Heart left ventricle (tissue), 16 donors: ENCODE results near the gene VPS52. TPM values are rescaled to one million over a fixed set of nuclear protein-coding genes. Genes with fewer than 3 reads are reported as not detected.

ENCODE experiments used
- ATAC-seq, 4 donors: fragments of 200-7000 bp; cut with Tn5 transposase; one replicate each; pipeline ENCODE4 v1.9.1; 2020 to 2022; ENCODE audit warnings: moderate library complexity in 4 of 4, mild to moderate bottlenecking in 3 of 4, moderate number of reproducible peaks in 1 of 4
- DNase-seq, 5 donors: peaks; one replicate each; pipeline ENCODE4 v3.0.0-alpha.2; 2020
- H3K27ac ChIP-seq, 12 donors: fragments of 200-600 bp; sonication (generic) in 4 of 12; one replicate each; pipeline versions ENCODE4 v1.5.0 to v1.8.0; 2016 to 2022; ENCODE audit warnings: mild to moderate bottlenecking in 2 of 12
- H3K27me3 ChIP-seq, 9 donors: fragments of 200-600 bp; sonication (generic) in 2 of 9; one replicate each; pipeline versions ENCODE4 v1.5.1 to v1.8.0; 2016 to 2022; ENCODE audit warnings: mild to moderate bottlenecking in 3 of 9
- H3K36me3 ChIP-seq, 9 donors: fragments of 200-600 bp; sonication (generic) in 2 of 9; one replicate each; pipeline versions ENCODE4 v1.5.0 to v1.8.0; 2018 to 2022; ENCODE audit warnings: mild to moderate bottlenecking in 2 of 9
- H3K4me1 ChIP-seq, 12 donors: fragments of 200-600 bp; sonication (generic) in 4 of 12; one replicate each; pipeline versions ENCODE4 v1.5.0 to v1.8.0; 2016 to 2022; ENCODE audit warnings: mild to moderate bottlenecking in 3 of 12
- H3K4me3 ChIP-seq, 12 donors: fragments of 200-600 bp; sonication (generic) in 4 of 12; one replicate each; pipeline versions ENCODE4 v1.5.0 to v1.8.0; 2017 to 2022; ENCODE audit warnings: mild to moderate bottlenecking in 9 of 12, moderate library complexity in 4 of 12
- H3K9me3 ChIP-seq, 12 donors: fragments of 200-600 bp; sonication (generic) in 4 of 12; one replicate each; pipeline versions ENCODE4 v1.5.0 to v1.8.0; 2016 to 2022; ENCODE audit warnings: mild to moderate bottlenecking in 1 of 12
- CTCF ChIP-seq, 12 donors: fragments of 200-600 bp; sonication (generic) in 4 of 12; IDR thresholded peaks; one replicate each; pipeline versions ENCODE4 v1.5.0 to v1.8.0; 2018 to 2022; ENCODE audit warnings: antibody characterized with exemption in 12 of 12, mild to moderate bottlenecking in 5 of 12
- POLR2A ChIP-seq, 2 donors: fragments of 450-650 bp; IDR thresholded peaks; one replicate each; pipeline ENCODE4 v1.6.1; 2017; ENCODE audit warnings: antibody characterized with exemption in 2 of 2, mild to moderate bottlenecking in 2 of 2, moderate library complexity in 2 of 2
- WGBS, 4 donors: extraction: QIAGEN DNeasy Blood & Tissue Kit in 2 of 4; methylation state at CpG; one replicate each; pipeline versions ENCODE4 v1.1.5 to v1.1.7; 2013 to 2018; 5-methylcytosine and 5-hydroxymethylcytosine counted together
- intact Hi-C, 10 donors: fragments of 100-400 bp; cut with DNase I; formaldehyde crosslinking; loops; one replicate each; pipeline versions ENCODE4 v1.11.1 to v1.14.2; 2022
- polyA plus RNA-seq, 2 donors: library from polyadenylated mRNA; stranded (reverse); fragments of 200-250 nt; gene quantifications; one replicate each; pipeline ENCODE4 v1.2.3, GENCODE V29; 2013
- total RNA-seq, 9 donors: library from RNA; depleted of rRNA in 2 of 9; stranded (reverse); fragments of >200 nt in 2 of 9; fragmentation: NEBNext Ultra II Directional in 3 of 9; extraction: Animal tissue kit (Norgen Biotek cat#: 25700) in 3 of 9; gene quantifications; one replicate each; pipeline versions ENCODE4 v1.1.0 to v1.2.4, GENCODE V29; 2016 to 2023
- donor health status: ischemic (EF 13 %, LVEDD 7.1; RV severe dilation, severe dysfunction).
- donor health status: healthy with polysubstance abuse.
- donor health status: DM: no; HTN: yes; CAD: no.
- donor health status: DM: no; HTN: no; CAD: no.
- donor health status: ischemic (EF 25% LVEDD 6.9; RV normal size, moderate dysfunction).
- donor health status: ischemic (EF 25% LVEDD 5.7; RV mildly dilated, moderate dysfunction).
- donor health status: healthy.
- donor health status: DM: yes; HTN: yes; CAD: no.
- donor health status: ischemic (EF 35%, LVEDD 5.7; RV mildly dilated, moderate dysfunction).
- donor health status: nonischemic (EF 11% LVEDD 7.7; RV severe dilation, severe dysfunction).
- donor health status: DM: yes; HTN: yes; CAD: no.
- donor health status: PGD.
- donor health status: ischemic (EF 29% LVEDD 5.4; RV normal size, mild dysfunction).
- donor health status: nonischemic (EF 23%, LVEDD 6.1; RV moderate dilation, normal function).

Gene VPS52
- total and polyA plus RNA-seq, 11 donors = 25.1 to 47.0 (median 33.0) TPM

- Histone ChIP-seq H3K4me1 (peaks cover 0 to 31% (median 18%) of the 10 kb centered on the region in 12 donors), H3K4me3 (no peak overlapping the region), H3K36me3 (peaks cover 0 to 65% (median 58%) of the 10 kb centered on the region in 9 donors), H3K27me3 (no peaks in the 10 kb centered on the region), H3K9me3 (no peaks in the 10 kb centered on the region), H3K27ac (no peak overlapping the region)
- ATAC-seq = no peak
- TF ChIP-seq CTCF (IDR thresholded peaks at IDR 0.05) (no peak), POLR2A (IDR thresholded peaks at IDR 0.05) (no peak)
- WGBS, 4 donors = 86 to 91% (median 88%) methylated on average over 15 of the region's 15 CpGs
- peak in 1 of 5 donors; percentile 55 for DNase-seq
- intact Hi-C loops = no loop called here
Measured at GRCh38 chr6:33295621-33296369, 24.1 kb upstream of the VPS52 start.

- TF ChIP-seq POLR2A (IDR thresholded peaks at IDR 0.05) = no peak
- Histone ChIP-seq H3K4me1 (peaks cover 0 to 32% (median 18%) of the 10 kb centered on the region in 12 donors), H3K27ac (no peak overlapping the region), H3K9me3 (no peaks in the 10 kb centered on the region), H3K36me3 (peaks cover 0 to 65% (median 59%) of the 10 kb centered on the region in 9 donors), H3K27me3 (no peaks in the 10 kb centered on the region), H3K4me3 (no peak overlapping the region)
- ATAC-seq (no peak), DNase-seq (no peak)
- WGBS, 4 donors = 69 to 74% (median 71%) methylated on average over 10 of the region's 10 CpGs
- intact Hi-C loops = no loop called here
Measured at GRCh38 chr6:33294086-33294823, 22.6 kb upstream of the VPS52 start.

- Histone ChIP-seq H3K36me3 (peaks cover 0 to 65% (median 59%) of the 10 kb centered on the region in 9 donors), H3K27me3 (no peaks in the 10 kb centered on the region), H3K9me3 (no peaks in the 10 kb centered on the region), H3K4me1 (peaks cover 0 to 33% (median 23%) of the 10 kb centered on the region in 12 donors), H3K4me3 (no peak overlapping the region), H3K27ac (no peak overlapping the region)
- no peak for TF ChIP-seq CTCF (IDR thresholded peaks at IDR 0.05)
- no peak for TF ChIP-seq POLR2A (IDR thresholded peaks at IDR 0.05)
- ATAC-seq = no peak
- peak in 1 of 5 donors; percentile 39 for DNase-seq
- WGBS, 4 donors = 85 to 90% (median 87%) methylated on average over 15 to 16 of the region's 16 CpGs
- intact Hi-C loops = no loop called here
Measured at GRCh38 chr6:33292996-33293682, 21.5 kb upstream of the VPS52 start.

GRCh38 chr6:33290459-33290858, 18.8 kb upstream of the VPS52 start:
- TF ChIP-seq POLR2A (IDR thresholded peaks at IDR 0.05) = no peak
- no peak for TF ChIP-seq CTCF (IDR thresholded peaks at IDR 0.05)
- Histone ChIP-seq H3K4me3 (peak overlapping the region in 8 of 12 donors; percentile 60 to 90 (median 76)), H3K36me3 (peaks cover 0 to 77% (median 64%) of the 10 kb centered on the region in 9 donors), H3K27me3 (no peaks in the 10 kb centered on the region), H3K9me3 (no peaks in the 10 kb centered on the region), H3K4me1 (peaks cover 0 to 25% (median 18%) of the 10 kb centered on the region in 12 donors), H3K27ac (no peak overlapping the region)
- ATAC-seq (no peak), DNase-seq (no peak)
- intact Hi-C loops = no loop called here
- 64 to 75% (median 70%) methylated on average over 7 of the region's 7 CpGs for WGBS, 4 donors
